ENCODE measurements around the gene DLGAP4. TPM values are rescaled to one million over a fixed set of nuclear protein-coding genes. Genes with fewer than 3 reads are reported as not detected.

Gene DLGAP4
- total RNA-seq, 1 experiment from 2014 or later = 59.9 TPM

DNA sequence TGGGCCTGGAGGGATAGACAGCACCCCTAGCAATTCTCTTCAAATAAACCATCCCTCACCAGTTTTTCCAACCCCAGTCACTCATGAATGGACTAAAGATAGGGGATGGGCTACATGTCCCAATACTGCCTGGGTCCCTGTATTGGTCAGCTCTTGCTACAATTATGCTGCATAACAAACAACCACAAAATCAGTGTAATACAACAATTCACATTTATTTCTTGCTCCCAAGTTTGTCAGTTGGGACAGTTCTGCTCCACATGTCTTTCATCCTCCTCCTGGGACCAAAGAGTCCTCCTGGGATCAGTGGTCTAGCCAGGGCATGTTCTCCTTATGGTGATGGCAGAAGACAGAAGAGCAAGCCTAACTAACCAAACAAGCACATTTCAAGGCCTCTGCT, 143.5 kb downstream of the DLGAP4 start:
- ChIA-PET POLR2A (ENCODE audit: low non-redundant PET) (no interaction called here), CTCF (no interaction called here)
- no peak for TF ChIP-seq EZH2 (IDR thresholded peaks at IDR 0.05; ENCODE audit: borderline replicate concordance, low read depth, low read length, poor library complexity, severe bottlenecking)
- TF ChIP-seq, protein P1, sequence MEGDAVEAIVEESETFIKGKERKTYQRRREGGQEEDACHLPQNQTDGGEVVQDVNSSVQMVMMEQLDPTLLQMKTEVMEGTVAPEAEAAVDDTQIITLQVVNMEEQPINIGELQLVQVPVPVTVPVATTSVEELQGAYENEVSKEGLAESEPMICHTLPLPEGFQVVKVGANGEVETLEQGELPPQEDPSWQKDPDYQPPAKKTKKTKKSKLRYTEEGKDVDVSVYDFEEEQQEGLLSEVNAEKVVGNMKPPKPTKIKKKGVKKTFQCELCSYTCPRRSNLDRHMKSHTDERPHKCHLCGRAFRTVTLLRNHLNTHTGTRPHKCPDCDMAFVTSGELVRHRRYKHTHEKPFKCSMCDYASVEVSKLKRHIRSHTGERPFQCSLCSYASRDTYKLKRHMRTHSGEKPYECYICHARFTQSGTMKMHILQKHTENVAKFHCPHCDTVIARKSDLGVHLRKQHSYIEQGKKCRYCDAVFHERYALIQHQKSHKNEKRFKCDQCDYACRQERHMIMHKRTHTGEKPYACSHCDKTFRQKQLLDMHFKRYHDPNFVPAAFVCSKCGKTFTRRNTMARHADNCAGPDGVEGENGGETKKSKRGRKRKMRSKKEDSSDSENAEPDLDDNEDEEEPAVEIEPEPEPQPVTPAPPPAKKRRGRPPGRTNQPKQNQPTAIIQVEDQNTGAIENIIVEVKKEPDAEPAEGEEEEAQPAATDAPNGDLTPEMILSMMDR (conservative IDR thresholded peaks at IDR 0.05; ENCODE audit: low read depth, low read length) = no peak
- BruUV-seq (replicated peaks) = no TSS peak
- intact Hi-C loops (cut with micrococcal nuclease; ENCODE audit: unreplicated experiment) = no loop called here
- DNase-seq (ENCODE audit: low spot score) = no peak
- no peaks in the 10 kb centered on the region for H3K36me3 ChIP-seq (ENCODE audit: insufficient read depth, low read length, poor library complexity, severe bottlenecking)
- no peaks in the 10 kb centered on the region for H3K27me3 ChIP-seq (replicated peaks; ENCODE audit: insufficient read depth, low read depth, low read length, poor library complexity)
- H3K4me1 ChIP-seq (ENCODE audit: insufficient read depth, low read length, poor library complexity, severe bottlenecking) = no peaks in the 10 kb centered on the region
- no peak overlapping the region for H3K4me3 ChIP-seq (ENCODE audit: low read depth, low read length, poor library complexity, severe bottlenecking)
- no peaks in the 10 kb centered on the region for H3K9me3 ChIP-seq (ENCODE audit: low read depth, low read length, poor library complexity, severe bottlenecking)
- H3K27ac ChIP-seq (ENCODE audit: low read depth, low read length, poor library complexity, severe bottlenecking) = no peak overlapping the region

DNA sequence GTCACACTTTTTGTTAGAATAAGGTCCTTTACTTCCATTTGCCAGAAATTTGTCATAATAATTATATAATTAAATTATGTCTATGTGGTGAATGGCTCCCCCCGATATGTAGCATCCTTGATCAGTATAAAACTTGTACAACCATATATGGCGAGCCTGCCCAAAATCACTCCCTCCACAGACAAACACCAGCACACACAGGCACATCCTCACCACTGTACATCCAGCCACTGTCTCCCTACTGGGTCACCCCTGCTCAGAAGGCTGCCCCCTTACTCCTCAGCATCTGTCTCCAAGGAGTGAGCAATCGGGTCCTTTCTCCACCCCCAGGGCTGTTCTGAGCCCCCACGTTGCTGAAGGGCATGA, 148.2 kb downstream of the DLGAP4 start:
- no peak overlapping the region for H3K27ac ChIP-seq (ENCODE audit: low read depth, low read length, poor library complexity, severe bottlenecking)
- POLR2A ChIA-PET (ENCODE audit: low non-redundant PET) = no interaction called here
- H3K36me3 ChIP-seq (ENCODE audit: insufficient read depth, low read length, poor library complexity, severe bottlenecking) = no peaks in the 10 kb centered on the region
- H3K9me3 ChIP-seq (ENCODE audit: low read depth, low read length, poor library complexity, severe bottlenecking) = no peaks in the 10 kb centered on the region
- CTCF ChIA-PET = no interaction called here
- no peaks in the 10 kb centered on the region for H3K27me3 ChIP-seq (replicated peaks; ENCODE audit: insufficient read depth, low read depth, low read length, poor library complexity)
- no peak overlapping the region for H3K4me3 ChIP-seq (ENCODE audit: low read depth, low read length, poor library complexity, severe bottlenecking)
- intact Hi-C loops (cut with micrococcal nuclease; ENCODE audit: unreplicated experiment) = no loop called here
- DNase-seq (ENCODE audit: low spot score) = no peak
- no TSS peak for BruUV-seq (replicated peaks)
- no peaks in the 10 kb centered on the region for H3K4me1 ChIP-seq (ENCODE audit: insufficient read depth, low read length, poor library complexity, severe bottlenecking)
- TF ChIP-seq, protein P1 (conservative IDR thresholded peaks at IDR 0.05; ENCODE audit: low read depth, low read length) = no peak
- no peak for TF ChIP-seq EZH2 (IDR thresholded peaks at IDR 0.05; ENCODE audit: borderline replicate concordance, low read depth, low read length, poor library complexity, severe bottlenecking)

DNA sequence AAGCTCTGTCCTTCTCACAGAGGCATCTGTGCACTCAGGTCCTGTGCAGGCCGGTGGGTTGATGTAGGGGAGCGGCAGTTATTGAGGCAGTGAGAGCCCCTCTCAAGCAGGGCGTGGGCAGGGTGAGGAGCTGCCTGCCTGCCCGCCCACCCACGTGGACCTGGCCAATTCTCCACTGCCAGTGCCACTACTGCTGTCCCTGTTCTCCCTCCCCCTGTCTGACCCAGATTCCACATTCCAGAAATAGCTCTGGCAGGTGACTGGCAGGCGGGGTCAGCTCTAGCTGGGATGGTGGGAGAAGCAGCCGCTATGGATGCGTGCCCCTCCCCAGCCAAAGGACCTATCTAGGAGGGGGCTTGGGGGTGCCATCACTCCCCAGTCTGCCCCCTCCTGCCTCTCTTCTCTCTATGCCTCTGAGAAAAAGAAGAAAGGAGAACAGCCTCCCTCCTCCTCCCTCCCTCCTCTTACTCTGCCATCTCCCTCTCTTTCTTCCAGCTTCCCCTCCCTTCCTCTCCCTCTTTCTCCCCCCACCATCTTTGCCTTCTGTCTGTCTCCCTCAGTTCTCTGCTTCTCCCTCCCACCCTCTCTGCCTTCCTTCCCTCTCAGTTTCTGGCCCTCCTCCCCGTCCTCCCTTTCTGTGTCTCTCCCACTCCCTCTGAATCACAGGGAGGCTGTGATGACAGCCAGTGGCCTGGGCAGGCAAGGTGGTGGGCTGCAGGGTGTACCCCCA, 148.7 kb downstream of the DLGAP4 start:
- Histone ChIP-seq H3K4me1 (ENCODE audit: insufficient read depth, low read length, poor library complexity, severe bottlenecking) (no peaks in the 10 kb centered on the region), H3K36me3 (ENCODE audit: insufficient read depth, low read length, poor library complexity, severe bottlenecking) (no peaks in the 10 kb centered on the region), H3K27me3 (replicated peaks; ENCODE audit: insufficient read depth, low read depth, low read length, poor library complexity) (no peaks in the 10 kb centered on the region), H3K9me3 (ENCODE audit: low read depth, low read length, poor library complexity, severe bottlenecking) (no peaks in the 10 kb centered on the region), H3K4me3 (ENCODE audit: low read depth, low read length, poor library complexity, severe bottlenecking) (no peak overlapping the region), H3K27ac (ENCODE audit: low read depth, low read length, poor library complexity, severe bottlenecking) (no peak overlapping the region)
- ChIA-PET CTCF (no interaction called here), POLR2A (ENCODE audit: low non-redundant PET) (no interaction called here)
- no TSS peak for BruUV-seq (replicated peaks)
- TF ChIP-seq, protein P1 (conservative IDR thresholded peaks at IDR 0.05; ENCODE audit: low read depth, low read length) = no peak
- no peak for TF ChIP-seq EZH2 (IDR thresholded peaks at IDR 0.05; ENCODE audit: borderline replicate concordance, low read depth, low read length, poor library complexity, severe bottlenecking)
- intact Hi-C loops (cut with micrococcal nuclease; ENCODE audit: unreplicated experiment) = no loop called here
- DNase-seq (ENCODE audit: low spot score) = no peak

All from A673 (cell line).